ENCODE results near the gene POLR3E.

The POLR3E gene

GRCh38 chr16:22291020-22291419, 6.2 kb upstream of the POLR3E start:
- no peak overlapping the region for H3K4me3 ChIP-seq (ENCODE audit: low read length)
- DNase-seq (ENCODE audit: low read depth), result no peak
- no peak for TF ChIP-seq CTCF (IDR thresholded peaks at IDR 0.05; ENCODE audit: insufficient read depth, low read depth, low read length, missing control alignments)

GRCh38 chr16:22291860-22292318, 5.3 kb upstream of the POLR3E start:
- no peak overlapping the region for H3K4me3 ChIP-seq (ENCODE audit: low read length)
- no peak for DNase-seq (ENCODE audit: low read depth)
- no peak for TF ChIP-seq CTCF (IDR thresholded peaks at IDR 0.05; ENCODE audit: insufficient read depth, low read depth, low read length, missing control alignments)

DNA sequence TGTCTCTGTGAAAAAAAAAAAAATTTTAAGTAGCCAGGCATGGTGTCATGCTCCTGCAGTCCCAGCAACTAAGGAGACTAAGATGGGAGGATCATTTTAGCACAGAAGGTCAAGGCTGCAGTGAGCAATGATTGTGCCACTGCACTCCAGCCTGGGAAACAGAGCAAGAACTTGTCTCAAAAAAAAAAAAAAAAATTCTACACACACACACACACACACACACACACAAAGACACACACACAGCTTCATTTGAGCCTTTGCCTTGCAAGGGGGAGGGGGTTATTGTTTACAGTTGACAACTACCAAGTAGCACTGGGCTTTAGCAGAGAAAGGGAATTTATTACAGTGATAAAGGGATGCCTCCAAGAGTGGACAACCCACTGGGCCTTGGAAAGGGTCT, 4.9 kb upstream of the POLR3E start:
- no peak for TF ChIP-seq CTCF (IDR thresholded peaks at IDR 0.05; ENCODE audit: insufficient read depth, low read depth, low read length, missing control alignments)
- H3K4me3 ChIP-seq (ENCODE audit: low read length), result no peak overlapping the region
- DNase-seq (ENCODE audit: low read depth), result no peak

DNA sequence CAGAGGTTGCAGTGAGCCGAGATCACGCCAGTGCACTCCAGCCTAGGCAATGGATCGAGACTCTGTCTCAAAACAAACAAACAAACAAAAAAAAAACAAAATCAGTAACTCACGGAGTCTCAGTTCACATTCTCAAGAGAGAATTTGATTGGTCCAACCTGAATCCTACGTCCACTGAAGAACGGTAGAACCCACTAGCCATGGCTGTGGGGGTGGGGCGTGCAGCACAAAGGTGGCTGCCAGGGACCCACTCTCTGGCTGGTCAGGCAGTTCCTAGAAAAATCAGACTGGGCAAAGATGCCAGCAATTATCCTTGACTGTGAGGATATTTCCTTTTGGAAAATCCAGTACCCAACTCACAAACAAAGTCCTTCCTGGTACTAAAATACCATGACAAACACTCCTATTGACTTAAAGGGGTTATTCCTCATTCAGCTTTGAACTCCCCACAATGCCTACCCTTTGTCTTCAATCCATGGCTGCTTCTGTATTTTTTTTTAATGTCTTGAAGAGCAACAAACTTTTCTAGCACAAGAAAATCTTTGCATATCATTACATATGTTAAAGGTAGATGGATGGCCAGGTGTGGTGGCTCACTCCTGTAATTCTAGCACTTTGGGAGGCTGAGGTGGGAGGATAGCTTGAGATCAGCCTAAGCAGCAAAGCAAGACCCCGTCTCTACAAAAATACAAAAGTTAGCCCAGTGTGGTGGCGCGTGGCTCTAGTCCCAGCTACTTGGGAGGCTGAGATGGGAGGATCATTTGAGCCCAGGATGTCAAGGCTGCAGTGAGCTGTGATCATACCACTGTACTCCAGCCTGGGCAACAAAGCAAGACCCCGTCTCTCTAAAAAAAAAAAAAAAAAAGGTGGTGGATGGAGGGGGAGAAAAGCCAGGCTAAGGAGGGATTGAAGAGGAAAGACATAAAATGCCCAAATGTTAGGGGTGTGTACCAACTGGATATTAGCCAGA, 3.8 kb upstream of the POLR3E start:
- no peak overlapping the region for H3K4me3 ChIP-seq (ENCODE audit: low read length)
- no peak for TF ChIP-seq CTCF (IDR thresholded peaks at IDR 0.05; ENCODE audit: insufficient read depth, low read depth, low read length, missing control alignments)

GRCh38 chr16:22296225-22297113, 740 bp upstream of the POLR3E start:
- peak overlapping the region; percentile 88 for H3K4me3 ChIP-seq (ENCODE audit: low read length)
- no peak for TF ChIP-seq CTCF (IDR thresholded peaks at IDR 0.05; ENCODE audit: insufficient read depth, low read depth, low read length, missing control alignments)
- DNase-seq (ENCODE audit: low read depth), result peak; percentile 24

More for the DNA sequence above, 3.8 kb upstream of the POLR3E start:
- DNase-seq (ENCODE audit: low read depth), result no peak

- TF ChIP-seq CTCF (IDR thresholded peaks at IDR 0.05; ENCODE audit: insufficient read depth, low read depth, low read length, missing control alignments), result no peak
- DNase-seq (ENCODE audit: low read depth), result peak; percentile 86
- peak overlapping the region; percentile 92 for H3K4me3 ChIP-seq (ENCODE audit: low read length)
Measured at GRCh38 chr16:22297871-22298733, 893 bp downstream of the POLR3E start.
